Measurements from ENCODE around the gene TRAFD1. TPM values are rescaled to one million over a fixed set of nuclear protein-coding genes. Genes with fewer than 3 reads are reported as not detected.

Gene TRAFD1
- total RNA-seq, 4 donors from 2014 or later: 8.9 to 17.7 (median 14.5) TPM

GRCh38 chr12:112115259-112116045, 9.9 kb upstream of the TRAFD1 start:
- DNase-seq (no peak), ATAC-seq (no peak)
- TF ChIP-seq, protein P1, sequence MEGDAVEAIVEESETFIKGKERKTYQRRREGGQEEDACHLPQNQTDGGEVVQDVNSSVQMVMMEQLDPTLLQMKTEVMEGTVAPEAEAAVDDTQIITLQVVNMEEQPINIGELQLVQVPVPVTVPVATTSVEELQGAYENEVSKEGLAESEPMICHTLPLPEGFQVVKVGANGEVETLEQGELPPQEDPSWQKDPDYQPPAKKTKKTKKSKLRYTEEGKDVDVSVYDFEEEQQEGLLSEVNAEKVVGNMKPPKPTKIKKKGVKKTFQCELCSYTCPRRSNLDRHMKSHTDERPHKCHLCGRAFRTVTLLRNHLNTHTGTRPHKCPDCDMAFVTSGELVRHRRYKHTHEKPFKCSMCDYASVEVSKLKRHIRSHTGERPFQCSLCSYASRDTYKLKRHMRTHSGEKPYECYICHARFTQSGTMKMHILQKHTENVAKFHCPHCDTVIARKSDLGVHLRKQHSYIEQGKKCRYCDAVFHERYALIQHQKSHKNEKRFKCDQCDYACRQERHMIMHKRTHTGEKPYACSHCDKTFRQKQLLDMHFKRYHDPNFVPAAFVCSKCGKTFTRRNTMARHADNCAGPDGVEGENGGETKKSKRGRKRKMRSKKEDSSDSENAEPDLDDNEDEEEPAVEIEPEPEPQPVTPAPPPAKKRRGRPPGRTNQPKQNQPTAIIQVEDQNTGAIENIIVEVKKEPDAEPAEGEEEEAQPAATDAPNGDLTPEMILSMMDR (IDR thresholded peaks at IDR 0.05 in 4 of 5, conservative IDR thresholded peaks at IDR 0.05 in 1 of 5): no peak
- TF ChIP-seq POLR2A (IDR thresholded peaks at IDR 0.05): no peak
- no peaks in the 10 kb centered on the region for H3K36me3 ChIP-seq
- no peak overlapping the region for H3K4me3 ChIP-seq
- in situ Hi-C loops (cut with MboI; ENCODE audit: low sequenced_read_pairs in 4 of 4): loop anchor here in 1 of 4 donors (25.0 kb wide), 1 partner anchor 297 kb away; the partner anchor contains the start of genes PTPN11 and RPL6
- H3K9me3 ChIP-seq: no peaks in the 10 kb centered on the region
- H3K27me3 ChIP-seq: no peaks in the 10 kb centered on the region
- H3K27ac ChIP-seq: no peak overlapping the region
- peaks cover 7% of the 10 kb centered on the region in 2 donors for H3K4me1 ChIP-seq
- intact Hi-C loops (cut with DNase I; ENCODE audit: low total_unique reads): no loop called here

DNA sequence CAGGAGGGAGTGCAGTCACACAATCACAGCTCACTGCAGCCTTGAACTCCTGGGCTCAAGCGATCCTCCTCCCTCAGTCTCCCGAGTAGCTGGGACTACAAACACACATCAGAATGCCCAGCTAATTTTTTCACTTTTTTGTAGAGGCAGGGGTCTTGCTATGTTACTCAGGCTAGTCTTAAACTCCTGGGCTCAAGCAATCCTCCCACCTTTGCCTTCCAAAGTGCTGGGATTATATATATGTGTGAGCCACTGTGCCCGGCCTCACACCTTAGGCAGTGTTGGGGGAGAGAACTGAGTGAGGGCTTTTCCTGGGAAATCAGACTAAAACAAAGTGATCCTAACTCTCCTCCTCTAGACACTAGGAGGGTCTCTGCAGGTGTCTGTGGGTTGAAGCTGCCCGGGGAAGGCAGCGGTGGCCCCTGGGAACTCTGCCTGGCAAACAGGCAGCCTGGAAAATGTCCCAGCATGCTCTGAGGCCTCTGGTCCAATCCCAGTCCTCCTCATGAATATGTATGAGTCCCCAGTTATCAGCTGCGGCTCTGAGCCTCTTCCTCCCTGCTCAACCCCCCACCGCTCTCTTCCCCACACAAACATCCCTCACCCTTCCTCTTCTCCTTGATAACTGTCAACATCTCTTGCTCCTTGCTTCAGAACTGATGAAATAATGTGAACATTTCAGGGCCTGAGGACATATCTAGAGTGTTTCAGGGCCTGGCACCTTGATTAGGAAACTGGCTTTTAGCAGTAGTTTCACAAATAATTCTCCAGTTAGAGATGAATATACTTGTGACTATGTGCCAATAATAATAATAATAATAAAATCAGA, 8.9 kb upstream of the TRAFD1 start:
- TF ChIP-seq POLR2A (IDR thresholded peaks at IDR 0.05): peak in 1 of 2 donors; percentile 13
- TF ChIP-seq, protein P1 (IDR thresholded peaks at IDR 0.05 in 4 of 5, conservative IDR thresholded peaks at IDR 0.05 in 1 of 5): no peak
- Histone ChIP-seq H3K4me3 (peak overlapping the region in 3 of 4 donors; percentile 27 to 30 (median 28)), H3K4me1 (peaks cover 7% of the 10 kb centered on the region in 2 donors), H3K27ac (peak overlapping the region; percentile 61 to 81 (median 74)), H3K9me3 (no peaks in the 10 kb centered on the region), H3K27me3 (no peaks in the 10 kb centered on the region), H3K36me3 (no peaks in the 10 kb centered on the region)
- intact Hi-C loops (cut with DNase I; ENCODE audit: low total_unique reads) (no loop called here), in situ Hi-C loops (cut with MboI; ENCODE audit: low sequenced_read_pairs in 4 of 4) (loop anchor here in 1 of 4 donors (25.0 kb wide), 1 partner anchor 296 kb away; the partner anchor contains the start of genes PTPN11 and RPL6)
- DNase-seq (peak; percentile 36 to 71), ATAC-seq (peak; percentile 91 to 97)

GRCh38 chr12:112117685-112118084, 7.7 kb upstream of the TRAFD1 start:
- in situ Hi-C loops (cut with MboI; ENCODE audit: low sequenced_read_pairs in 4 of 4): loop anchor here in 1 of 4 donors (25.0 kb wide), 1 partner anchor 295 kb away; the partner anchor contains the start of genes PTPN11 and RPL6
- no peak overlapping the region for H3K4me3 ChIP-seq
- ATAC-seq (no peak), DNase-seq (no peak)
- H3K36me3 ChIP-seq: no peaks in the 10 kb centered on the region
- H3K27ac ChIP-seq: no peak overlapping the region
- intact Hi-C loops (cut with DNase I; ENCODE audit: low total_unique reads): no loop called here
- H3K27me3 ChIP-seq: no peaks in the 10 kb centered on the region
- H3K4me1 ChIP-seq: peaks cover 7 to 16% of the 10 kb centered on the region in 2 donors
- TF ChIP-seq, protein P1 (IDR thresholded peaks at IDR 0.05 in 4 of 5, conservative IDR thresholded peaks at IDR 0.05 in 1 of 5): no peak
- no peak for TF ChIP-seq POLR2A (IDR thresholded peaks at IDR 0.05)
- no peaks in the 10 kb centered on the region for H3K9me3 ChIP-seq

DNA sequence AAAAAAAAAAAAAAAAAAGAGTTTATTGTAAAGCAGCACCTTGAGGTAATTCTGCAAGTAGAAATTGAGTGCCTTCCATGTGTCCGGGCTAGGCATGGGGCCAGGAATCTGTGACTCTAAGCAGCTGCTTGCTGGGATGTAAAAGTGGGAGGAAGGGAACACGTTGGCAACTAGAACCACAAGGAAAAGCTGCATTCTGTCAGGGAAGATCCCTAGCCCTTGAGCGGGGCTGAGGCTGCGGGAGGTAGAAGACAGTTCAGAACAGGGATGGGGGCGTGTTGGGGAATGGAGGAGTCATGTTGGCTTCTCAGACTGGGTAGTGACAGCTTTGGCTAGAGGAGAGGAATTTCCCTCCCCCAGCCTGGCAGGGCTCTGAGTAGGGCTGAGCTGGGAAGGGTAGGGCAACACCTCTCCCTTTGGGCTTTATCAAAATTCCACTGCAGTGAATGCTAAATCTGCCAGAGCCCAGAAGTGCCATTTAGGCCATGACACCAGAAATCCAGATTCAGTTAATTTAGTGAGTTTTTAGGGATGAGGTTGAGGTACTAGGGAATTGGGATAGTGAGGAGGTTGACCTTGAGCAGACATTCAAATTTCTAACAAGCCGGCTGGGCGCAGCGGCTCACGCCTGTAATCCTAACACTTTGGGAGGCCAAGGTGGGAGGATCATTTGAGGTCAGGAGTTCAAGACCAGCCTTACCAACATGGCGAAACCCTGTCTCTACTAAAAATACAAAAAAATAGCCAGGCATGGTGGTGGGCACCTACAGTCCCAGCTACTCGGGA, 3.4 kb upstream of the TRAFD1 start:
- DNase-seq: peak; percentile 48 to 70

More for the DNA sequence above, 3.4 kb upstream of the TRAFD1 start:
- TF ChIP-seq, protein P1 (IDR thresholded peaks at IDR 0.05 in 4 of 5, conservative IDR thresholded peaks at IDR 0.05 in 1 of 5): no peak
- TF ChIP-seq POLR2A (IDR thresholded peaks at IDR 0.05): no peak
- no peak overlapping the region for H3K4me3 ChIP-seq
- no peaks in the 10 kb centered on the region for H3K36me3 ChIP-seq
- peak; percentile 10 to 28 for ATAC-seq
- intact Hi-C loops (cut with DNase I; ENCODE audit: low total_unique reads) (loop anchor here (10.0 kb wide), 1 partner anchor 263 kb away; the partner anchor contains the start of gene HECTD4), in situ Hi-C loops (cut with MboI; ENCODE audit: low sequenced_read_pairs in 4 of 4) (loop anchor here in 1 of 4 donors (25.0 kb wide), 1 partner anchor 290 kb away; the partner anchor contains the start of genes PTPN11 and RPL6)
- H3K4me1 ChIP-seq: peaks cover 18 to 22% of the 10 kb centered on the region in 2 donors
- H3K27me3 ChIP-seq: no peaks in the 10 kb centered on the region
- H3K9me3 ChIP-seq: no peaks in the 10 kb centered on the region
- H3K27ac ChIP-seq: peak overlapping the region; percentile 49 to 78 (median 66)
